DMS79 treated with DMSO at 0.1 percent for 48 hours (cell line): ENCODE data around the gene MBD2.
"Not testable (repeated sequence)": the region's sequence is repeated elsewhere in the genome, so short reads cannot be mapped to it uniquely, and the experiment has no call there.

ENCODE experiments used
- DNase-seq: peaks from one replicate; lab custom pipeline; 2025; lab: John Stamatoyannopoulos, UW

The MBD2 gene

DNA sequence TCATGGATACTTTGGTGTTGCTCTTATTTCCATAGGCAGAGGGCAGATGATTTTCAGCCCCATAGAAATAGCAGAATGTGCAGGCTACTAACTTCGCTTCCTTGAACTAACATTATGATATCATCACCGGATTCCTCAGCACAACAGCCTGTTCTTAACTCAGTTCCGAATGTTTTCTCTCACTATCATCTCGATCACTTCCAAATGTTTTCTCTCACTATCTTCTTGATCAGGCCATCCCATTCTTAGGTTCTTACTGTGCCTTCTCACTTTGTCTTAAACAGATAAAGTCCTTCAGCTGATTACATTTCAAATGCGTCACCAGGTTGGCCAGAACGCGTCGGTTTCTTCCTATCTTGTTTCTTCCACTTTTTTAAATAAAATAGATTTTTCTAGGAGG, 11.4 kb upstream of the MBD2 start:
- no peak for DNase-seq

DNA sequence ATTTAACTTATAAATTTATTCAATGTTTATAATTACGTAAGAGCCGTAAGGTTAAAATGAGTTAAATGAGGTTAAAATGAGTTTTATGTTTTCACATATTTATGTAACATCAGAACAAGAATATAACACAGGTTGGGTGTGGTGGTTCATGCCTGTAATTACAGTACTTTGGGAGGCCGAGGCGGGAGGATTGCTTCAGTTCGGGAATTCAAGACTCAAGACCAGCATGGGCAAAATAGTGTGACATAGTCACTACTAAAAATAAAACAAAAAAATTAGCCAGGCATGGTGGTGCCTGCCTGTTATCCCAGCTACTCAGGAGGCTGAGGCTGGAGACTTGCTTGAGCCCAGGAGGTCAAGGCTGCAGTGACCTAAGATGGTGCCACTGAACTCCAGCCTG, 9.3 kb upstream of the MBD2 start:
- DNase-seq: no peak

DNA sequence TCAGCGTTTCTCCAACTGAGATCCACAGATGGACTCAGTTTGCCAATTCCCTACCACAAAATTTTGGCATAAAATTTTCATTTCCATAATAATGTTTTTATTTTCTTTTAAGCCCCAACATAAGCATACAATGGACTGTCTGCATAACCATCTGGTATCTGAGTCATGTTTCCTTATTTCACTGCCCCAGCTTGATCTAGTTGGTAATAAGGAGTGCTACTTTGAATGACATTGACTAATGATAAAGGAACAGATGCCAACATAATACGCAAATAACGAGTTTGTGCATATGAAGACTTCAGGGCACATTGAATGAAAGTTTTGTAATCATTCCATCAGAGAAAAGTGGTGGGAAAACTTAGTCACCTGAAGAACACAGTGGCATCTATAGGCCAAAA, 8.8 kb upstream of the MBD2 start:
- no peak for DNase-seq

DNA sequence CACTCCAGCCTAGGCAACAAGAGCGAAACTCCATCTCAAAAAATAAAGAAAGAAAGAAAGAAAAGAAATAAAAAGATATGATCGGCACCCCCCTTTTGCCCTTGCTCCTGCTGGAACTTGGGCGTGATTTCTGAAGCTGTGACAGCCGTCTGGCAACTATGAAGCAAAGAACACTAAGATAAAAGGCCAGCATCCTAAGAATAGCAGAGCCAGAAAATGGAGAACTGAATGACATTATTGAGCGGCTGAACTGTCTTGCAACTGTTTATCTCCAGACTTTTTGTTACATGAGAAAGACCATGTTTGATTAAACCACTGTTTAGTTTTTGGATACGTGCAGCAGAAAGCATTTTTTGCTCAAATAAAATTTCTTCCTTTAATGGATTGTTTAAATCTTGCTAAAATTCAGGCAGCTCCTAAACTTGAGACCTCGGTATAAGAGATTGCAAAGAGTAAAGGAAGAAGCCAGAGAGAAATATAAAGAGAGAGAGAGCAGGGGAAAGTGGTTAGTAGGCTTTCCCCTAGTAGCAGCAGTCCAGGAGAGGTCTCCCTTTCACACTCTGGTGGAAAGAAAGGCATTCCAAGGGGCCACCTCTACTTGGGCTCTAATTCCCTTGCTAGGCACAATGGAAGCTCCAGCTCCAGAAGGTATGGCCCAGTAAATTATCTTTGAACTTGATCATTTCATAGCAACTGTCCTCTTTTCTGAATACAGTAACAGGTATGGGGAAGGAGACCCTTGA, 8.2 kb upstream of the MBD2 start:
- DNase-seq: no peak

DNA sequence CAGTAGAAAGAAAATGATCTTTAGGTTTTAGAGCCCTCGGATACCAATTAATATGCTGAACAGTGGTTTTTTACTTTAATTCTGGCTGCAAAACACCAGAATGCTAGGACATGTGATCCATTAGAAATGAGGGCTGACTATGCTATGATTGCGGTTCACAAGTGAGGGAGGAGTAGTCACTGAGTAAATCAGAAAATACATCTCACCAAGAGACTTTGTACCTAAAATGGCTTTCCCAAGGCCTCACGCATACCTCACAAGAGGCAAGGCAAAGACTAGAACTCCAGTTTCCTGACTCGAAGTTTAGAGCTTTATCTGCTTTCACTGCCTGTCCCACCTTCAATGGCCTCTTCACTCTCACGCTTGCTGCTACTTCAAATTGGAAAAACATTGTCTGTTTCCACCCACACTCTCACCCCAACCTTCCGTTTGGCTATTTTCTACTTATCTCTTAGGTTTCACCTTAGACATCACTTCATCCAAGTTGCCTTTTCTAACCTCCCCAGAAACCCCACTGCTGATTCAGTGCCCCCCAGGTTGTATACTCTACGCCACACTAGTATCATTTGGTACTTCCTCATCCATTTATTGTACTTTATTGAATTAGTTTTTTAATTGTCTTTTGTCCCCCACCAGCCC, 5.1 kb upstream of the MBD2 start:
- DNase-seq: no peak

DNA sequence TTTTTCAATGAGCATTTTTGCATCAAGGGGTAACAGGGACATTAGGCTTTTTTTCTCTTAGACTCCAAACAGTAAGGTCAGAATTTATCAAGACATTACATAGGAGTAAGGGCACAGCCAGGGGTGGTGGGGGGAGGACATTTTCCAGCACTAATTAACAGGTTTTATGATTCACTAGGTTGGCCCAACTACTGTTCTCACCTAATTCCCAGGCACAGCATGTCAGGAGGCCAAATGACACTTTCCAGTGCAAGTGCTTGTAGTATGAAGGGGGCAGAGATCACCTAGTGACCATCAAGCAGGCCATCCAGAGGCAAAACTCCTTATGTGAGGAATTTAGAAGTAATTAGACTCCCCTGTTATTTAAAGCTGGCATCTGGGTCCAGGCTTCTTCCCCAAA, 3.9 kb upstream of the MBD2 start:
- DNase-seq: no peak

DNA sequence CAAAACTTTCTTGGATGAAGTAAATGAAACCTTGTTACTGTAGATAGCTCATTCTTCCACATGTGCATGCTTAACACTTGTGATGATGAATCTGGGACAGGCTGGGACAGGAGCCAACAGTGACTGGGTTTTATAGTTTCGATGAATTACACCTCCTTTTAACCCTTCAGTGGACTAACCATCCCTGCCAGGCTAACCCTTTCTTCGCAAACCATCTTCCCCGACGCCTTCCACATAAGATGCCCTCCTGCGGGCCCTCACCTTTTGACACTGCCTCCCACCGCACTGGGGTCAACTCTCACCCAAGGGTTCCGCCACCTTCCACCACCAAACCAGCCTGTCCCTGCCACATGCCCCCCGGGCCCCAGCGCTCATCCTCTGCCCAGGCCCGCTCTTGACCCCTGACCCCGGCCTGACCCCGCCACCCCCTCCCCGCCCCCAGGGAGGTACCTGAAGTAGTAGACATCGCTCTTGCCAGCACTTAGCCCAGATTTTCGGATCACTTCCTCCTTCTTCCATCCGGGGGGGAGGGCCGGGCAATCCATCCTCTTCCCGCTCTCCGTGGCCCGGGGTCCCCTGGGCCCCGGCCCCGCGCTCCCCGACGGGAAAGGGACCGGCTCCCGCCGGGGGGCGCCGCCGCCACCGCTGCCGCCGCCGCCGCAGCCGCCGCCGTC, 764 bp downstream of the MBD2 start:
- peak; percentile 67 for DNase-seq

DNA sequence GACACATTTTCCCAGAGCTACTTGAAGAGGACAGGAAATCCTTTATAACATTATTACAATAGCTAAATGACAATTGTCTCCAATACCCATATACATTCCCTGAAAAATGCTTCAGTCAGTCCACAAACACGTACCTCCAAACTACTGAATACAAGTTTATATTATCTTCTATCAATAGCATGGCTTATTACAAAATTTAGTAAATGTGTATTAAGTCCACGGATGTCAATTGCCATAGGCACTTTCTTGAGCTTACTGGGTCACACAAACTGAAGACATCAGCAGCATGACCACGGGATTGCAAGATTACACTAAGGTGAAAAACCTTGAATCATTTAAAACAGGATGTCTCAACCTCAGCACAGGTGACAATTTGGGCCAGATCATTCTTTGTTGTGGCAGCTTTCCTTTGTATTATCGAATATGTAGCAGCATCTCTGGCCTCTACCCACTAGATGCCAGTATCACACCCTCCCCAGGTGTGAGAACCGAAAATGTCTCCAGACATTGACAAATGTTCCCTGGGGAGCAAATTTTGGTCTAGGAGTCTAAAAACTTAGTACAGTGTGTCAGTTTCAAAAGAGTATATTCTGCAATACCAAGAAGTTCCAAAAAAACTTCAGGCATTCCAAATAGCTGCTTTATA, 1.4 kb downstream of the MBD2 start:
- DNase-seq: peak; percentile 67

DNA sequence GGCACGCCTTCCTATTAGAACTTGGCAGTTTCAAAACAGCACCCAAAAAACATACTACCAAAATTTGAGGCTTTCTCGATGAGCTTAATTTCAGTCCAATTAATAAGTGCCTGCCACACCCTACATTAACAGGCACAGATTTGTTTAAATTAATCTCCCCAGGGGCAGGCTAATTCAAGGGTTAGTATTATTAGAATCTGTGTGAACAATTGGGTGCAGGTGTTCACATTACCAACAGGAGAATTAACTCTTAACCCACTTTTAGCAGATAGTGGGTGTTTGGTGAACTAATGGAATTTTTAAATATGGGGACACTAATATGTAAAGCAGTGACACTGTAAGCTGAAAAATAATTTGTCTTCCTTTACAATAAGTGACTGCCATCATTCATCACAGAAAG, 4.1 kb downstream of the MBD2 start:
- no peak for DNase-seq

DNA sequence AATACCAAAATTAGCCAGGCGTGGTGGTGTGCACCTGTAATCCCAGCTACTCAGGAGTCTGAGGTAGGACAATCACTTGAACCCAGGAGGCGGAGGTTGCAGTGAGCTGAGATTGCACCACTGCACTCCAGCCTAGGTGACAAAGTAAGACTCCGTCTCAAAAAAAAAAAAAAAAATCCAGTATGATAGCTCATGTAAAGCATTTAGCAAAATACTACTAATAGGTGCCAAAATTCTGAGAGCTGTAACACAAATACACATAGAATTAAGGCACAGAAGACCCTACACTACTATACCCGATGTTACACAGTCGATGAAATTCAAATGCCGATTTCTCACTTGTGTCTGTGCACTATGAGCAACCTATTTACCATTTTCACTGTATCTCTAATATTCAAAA, 5.7 kb downstream of the MBD2 start:
- DNase-seq: not testable (repeated sequence)

DNA sequence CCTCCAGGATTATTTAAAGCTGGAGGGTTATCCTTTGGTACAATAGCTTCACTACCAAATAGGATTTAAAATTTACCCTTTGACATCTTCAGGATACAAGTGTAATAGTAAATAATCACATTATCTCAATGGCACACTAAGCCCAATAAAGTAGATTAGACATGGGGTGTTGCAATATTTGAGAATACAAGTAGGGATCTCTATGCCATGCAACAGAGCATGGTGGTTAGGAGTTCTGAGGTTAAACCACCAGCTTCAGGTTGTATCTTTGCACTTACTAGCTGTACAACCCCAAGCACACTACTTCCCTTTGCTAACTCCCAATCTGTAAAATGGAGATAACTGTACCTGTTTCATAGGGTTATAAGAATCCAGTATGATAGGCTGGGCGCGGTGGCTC, 6.2 kb downstream of the MBD2 start:
- no peak for DNase-seq

DNA sequence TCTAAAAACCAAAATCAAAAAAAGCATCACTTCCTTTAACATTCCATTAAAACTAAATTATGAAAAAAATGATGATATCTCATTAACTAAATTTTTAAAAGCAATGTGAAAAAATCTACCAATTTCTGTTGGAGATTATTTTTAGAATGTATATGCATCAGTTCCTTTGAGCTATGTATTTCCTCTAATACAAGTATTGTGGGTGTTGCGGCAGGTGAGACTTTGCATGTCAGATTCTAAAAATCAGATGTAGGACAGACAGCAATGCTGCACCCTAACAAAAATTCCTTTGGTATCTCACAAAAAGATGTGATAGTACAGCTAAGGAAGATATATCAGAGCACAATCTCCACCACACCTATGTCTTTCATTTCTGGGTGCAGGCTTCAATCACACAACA, 6.8 kb downstream of the MBD2 start:
- DNase-seq: no peak

DNA sequence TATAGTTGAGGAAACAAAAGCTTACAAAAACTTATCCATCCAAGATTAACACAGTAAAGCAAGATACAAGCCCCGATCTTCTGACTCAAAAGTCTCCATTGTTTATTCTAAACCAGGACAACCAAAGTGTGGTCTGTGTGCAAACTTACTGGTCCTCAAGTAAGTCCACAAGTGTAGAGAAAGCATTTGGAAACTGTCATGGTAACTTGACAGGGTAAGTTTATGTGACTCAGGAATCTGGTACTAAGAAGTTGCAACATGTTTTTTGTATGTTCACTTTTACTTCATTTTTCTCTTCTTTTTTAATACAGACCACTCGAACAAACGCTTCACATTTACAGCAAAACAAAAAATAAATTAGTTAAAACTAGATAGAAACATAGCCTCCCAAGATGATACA, 9.4 kb downstream of the MBD2 start:
- no peak for DNase-seq

DNA sequence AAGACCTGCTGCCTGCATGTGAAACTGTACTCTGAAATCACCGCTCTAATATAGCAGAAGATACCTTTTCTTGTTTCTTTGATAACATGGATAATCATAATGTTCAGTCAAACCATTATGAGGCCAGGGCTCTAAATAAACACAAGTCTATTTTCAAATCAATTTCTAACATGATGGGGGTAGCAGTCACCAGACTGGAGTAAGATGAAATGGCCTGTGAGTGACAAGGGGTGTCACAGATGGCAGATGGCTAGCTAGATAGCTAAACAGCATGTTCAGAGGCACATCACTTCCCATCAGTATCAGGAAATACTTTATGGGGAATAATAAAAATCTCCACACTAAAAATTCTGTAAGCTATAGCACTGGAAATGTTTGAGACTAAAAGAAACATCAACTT, 14.0 kb downstream of the MBD2 start:
- no peak for DNase-seq

DNA sequence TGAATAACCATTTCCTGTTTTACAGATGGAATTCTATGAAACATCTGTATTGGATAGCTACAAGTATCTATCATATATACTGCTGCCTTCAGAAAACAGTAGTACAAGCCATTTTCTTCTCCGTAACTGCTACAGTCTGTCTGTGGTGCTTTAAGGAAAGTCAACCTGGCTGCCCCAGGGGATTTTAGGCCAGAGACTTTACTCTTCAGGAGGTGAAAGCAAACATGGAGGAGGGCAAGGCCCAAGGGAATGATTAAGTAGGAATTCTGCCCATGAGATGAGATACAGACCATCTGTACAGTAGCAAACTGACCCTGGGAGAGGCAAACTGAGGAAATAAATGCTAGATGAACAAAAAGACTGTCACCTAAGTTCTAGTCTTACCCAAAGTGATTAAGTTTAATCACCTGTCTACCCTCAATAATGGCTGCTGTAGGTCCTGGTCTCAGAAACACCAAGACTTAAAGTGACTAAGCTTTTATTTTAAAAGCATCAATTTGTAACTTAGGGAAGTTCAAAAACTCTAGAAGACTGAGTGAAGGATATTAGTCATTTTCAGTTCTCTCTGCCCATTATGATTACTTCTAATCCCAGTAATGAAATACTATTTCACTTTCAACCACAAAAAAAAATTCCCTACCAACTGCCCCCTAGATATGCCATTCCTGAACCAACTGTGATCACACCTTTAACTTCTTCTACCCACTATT, 14.8 kb downstream of the MBD2 start:
- no peak for DNase-seq

DNA sequence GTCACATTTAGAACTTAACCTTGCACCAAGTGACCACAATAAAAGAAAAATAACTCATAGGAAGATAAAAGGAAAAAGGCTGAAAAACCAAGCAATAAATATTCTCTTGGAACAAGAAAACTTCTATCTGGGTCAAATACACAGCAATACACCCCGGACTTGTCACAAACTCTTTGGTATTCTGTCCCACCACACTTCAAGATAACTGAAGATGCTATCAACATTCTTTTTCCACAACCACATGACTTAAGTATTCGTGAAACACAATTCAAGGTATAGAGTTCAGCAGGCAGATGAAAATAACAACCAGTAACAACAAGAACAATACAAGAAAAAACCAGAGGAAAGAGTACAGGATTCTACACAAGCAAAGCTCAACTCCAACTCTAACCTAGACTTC, 18.0 kb downstream of the MBD2 start:
- DNase-seq: no peak

DNA sequence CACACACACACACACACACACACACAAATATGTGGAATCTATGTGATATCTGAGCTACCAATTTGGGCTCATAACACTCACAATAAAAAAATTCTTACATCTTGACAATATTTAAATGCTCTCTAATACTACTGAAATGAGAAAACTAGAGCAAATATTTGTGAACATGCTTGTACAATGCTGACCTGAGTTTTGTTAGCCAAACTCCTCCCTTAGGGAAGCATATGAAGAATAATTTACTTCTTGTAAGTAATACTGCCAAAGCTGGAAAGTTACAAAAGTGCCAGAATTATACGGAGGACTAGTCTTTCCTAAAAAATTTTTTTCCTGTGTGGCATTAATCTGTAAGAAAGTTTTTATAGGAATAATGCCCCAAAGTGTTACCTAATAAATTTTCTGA, 18.5 kb downstream of the MBD2 start:
- DNase-seq: no peak

DNA sequence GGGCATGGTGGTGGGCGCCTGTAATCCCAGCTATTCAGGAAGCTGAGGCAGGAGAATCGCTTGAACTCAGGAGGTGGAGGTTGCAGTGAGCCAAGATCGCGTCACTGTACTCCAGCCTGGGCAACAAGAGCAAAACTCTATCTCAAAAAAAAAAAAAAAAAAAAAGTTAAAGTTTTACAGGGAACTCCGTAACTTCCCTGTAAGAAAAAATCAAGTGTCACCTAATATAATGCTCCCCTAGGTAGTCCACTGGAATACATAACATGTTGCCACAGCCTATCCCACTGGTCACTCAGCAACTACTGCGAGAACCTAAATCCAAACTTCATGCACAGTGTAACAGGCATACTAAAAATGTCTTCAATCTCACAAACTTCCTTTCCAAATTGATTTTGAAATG, 19.0 kb downstream of the MBD2 start:
- not testable (repeated sequence) for DNase-seq

DNA sequence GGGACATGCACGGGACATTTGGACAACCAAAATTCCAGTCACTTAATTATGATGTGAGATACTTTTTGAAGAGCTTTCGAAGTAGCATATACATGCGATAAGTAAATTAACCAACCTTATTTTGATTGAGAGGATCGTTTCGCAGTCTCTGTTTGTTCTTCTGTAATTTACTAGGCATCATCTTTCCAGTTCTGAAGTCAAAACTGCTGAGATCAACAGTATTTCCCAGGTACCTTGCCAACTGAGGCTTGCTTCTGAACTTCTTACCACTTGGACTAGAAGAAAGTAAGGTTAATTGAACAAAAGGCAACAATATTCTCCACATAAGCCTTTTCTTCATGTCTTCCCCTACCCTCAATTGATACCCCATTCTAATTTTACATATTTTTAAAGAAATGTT, 19.6 kb downstream of the MBD2 start:
- no peak for DNase-seq

DNA sequence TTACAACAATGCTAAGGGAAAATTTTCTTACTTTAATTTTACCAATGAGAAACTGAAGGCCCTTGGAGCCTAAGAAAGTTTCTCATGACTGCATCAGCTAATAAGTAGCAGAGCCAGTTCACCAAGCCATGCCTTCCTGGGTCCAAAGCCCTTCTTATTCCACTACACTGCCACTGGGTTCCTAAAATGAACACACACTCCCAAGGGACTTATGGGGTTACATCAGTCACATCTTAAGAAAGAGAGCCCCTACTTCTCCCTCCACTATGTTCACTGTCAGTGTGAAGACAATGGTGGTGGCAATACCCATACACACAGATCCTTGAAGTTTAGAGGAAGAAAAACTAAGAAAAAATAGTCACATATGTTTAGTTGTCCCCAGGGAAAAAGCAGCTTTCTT, 20.6 kb downstream of the MBD2 start:
- DNase-seq: no peak

DNA sequence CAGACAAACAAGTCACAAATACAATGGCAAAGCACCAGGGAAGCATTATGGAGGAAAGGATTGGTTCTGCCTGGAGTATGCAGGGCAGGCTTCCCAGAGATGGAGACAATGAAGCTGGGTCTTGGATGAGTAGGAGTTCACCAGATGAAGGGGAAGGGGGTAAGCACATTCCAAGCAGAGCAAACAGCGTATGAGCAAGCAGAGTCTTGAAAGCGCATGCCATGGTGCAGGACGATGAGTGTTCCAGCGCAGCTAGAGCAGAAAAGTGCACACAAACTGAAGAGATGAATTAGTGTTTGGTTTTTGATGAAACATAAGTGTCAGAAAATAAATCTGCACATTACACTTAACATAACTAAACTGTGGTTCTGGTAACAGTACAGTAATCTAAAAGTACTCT, 21.6 kb downstream of the MBD2 start:
- DNase-seq: no peak

DNA sequence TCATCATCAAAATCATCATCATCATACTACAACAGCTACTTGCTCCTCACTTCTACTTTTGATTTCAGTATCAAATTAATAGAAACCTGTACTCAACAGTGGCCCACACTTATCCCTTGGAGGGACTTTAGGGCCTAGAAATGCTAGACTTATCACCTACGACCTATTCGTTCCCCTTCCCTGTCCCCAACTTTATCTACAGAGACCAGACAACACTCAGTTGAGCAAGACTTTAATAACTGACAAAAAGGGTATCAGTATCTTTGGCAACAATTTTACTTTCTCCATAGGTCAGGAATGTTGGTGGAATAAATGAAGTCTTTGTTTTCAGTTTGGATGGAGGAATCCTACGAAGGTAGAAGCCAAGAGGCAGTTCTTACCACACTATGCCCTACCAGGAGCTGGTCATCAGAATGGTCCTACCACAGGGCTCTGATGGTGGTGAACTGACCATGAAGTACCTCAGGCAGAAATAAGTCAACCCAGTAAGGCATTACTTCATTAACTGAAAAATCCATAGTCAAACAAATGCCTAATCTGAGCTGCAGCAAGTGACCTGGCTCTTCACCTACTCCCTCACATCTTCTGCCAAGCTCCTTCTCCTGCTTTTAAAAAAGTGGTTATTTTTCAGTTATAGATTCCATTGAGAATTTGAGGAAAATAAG, 26.6 kb downstream of the MBD2 start:
- DNase-seq: no peak
